ENCODE measurements around the gene POU2F1. TPM values are rescaled to one million over a fixed set of nuclear protein-coding genes. Genes with fewer than 3 reads are reported as not detected.

Gene POU2F1
- total and polyA plus RNA-seq, 3 donors from 2014 or later = 17.1 to 36.9 (median 36.0) TPM

- WGBS, 2 donors = 86 to 98% methylated on average over 6 of the region's 6 CpGs
- no peaks in the 10 kb centered on the region for H3K9me3 ChIP-seq
- H3K36me3 ChIP-seq (ENCODE audit: low read depth, missing control alignments) = no peaks in the 10 kb centered on the region
- no peak for DNase-seq
- H3K27me3 ChIP-seq = no peaks in the 10 kb centered on the region
- H3K4me1 ChIP-seq = peaks cover 7% of the 10 kb centered on the region
- no peak overlapping the region for H3K27ac ChIP-seq
- no peak overlapping the region for H3K4me3 ChIP-seq
- no peak for TF ChIP-seq POLR2A (IDR thresholded peaks at IDR 0.05)
- TF ChIP-seq, protein P1, sequence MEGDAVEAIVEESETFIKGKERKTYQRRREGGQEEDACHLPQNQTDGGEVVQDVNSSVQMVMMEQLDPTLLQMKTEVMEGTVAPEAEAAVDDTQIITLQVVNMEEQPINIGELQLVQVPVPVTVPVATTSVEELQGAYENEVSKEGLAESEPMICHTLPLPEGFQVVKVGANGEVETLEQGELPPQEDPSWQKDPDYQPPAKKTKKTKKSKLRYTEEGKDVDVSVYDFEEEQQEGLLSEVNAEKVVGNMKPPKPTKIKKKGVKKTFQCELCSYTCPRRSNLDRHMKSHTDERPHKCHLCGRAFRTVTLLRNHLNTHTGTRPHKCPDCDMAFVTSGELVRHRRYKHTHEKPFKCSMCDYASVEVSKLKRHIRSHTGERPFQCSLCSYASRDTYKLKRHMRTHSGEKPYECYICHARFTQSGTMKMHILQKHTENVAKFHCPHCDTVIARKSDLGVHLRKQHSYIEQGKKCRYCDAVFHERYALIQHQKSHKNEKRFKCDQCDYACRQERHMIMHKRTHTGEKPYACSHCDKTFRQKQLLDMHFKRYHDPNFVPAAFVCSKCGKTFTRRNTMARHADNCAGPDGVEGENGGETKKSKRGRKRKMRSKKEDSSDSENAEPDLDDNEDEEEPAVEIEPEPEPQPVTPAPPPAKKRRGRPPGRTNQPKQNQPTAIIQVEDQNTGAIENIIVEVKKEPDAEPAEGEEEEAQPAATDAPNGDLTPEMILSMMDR (IDR thresholded peaks at IDR 0.05) = no peak
- intact Hi-C loops (cut with DNase I; ENCODE audit: low total_unique reads) = no loop called here
Measured at GRCh38 chr1:167433884-167434283, 213.2 kb downstream of the POU2F1 start.

- WGBS, 2 donors = 78 to 91% methylated on average over 4 to 6 of the region's 6 CpGs
- no peak for TF ChIP-seq POLR2A (IDR thresholded peaks at IDR 0.05)
- TF ChIP-seq, protein P1 (IDR thresholded peaks at IDR 0.05) = no peak
- peaks cover 7% of the 10 kb centered on the region for H3K4me1 ChIP-seq
- no peaks in the 10 kb centered on the region for H3K9me3 ChIP-seq
- H3K36me3 ChIP-seq (ENCODE audit: low read depth, missing control alignments) = no peaks in the 10 kb centered on the region
- intact Hi-C loops (cut with DNase I; ENCODE audit: low total_unique reads) = no loop called here
- H3K27me3 ChIP-seq = no peaks in the 10 kb centered on the region
- no peak overlapping the region for H3K4me3 ChIP-seq
- no peak overlapping the region for H3K27ac ChIP-seq
- DNase-seq = no peak
Measured at GRCh38 chr1:167434306-167434705, 213.6 kb downstream of the POU2F1 start.

DNA sequence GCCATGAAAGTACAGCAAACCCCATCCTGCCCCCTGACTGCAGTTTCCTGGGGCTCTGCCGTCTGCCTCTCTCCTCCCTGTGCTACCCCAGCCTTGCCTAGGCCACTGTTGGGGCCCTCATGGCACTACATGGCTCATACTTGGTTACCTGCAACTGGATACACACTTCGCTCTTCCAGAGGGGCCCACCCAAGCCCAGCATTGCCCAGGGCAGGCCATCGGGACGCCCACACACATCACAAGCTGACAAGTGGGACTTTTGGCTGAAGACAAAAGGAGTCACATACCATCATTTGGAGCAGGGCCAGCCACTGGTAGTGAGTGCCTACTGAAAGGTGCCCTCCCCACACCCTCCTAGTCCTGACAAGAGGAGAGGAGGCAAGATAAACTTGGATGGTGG lies 214.8 kb downstream of the POU2F1 start:
- TF ChIP-seq POLR2A (IDR thresholded peaks at IDR 0.05) = no peak
- TF ChIP-seq, protein P1 (IDR thresholded peaks at IDR 0.05) = no peak
- Histone ChIP-seq H3K36me3 (ENCODE audit: low read depth, missing control alignments) (no peaks in the 10 kb centered on the region), H3K4me1 (peaks cover 5% of the 10 kb centered on the region), H3K9me3 (no peaks in the 10 kb centered on the region), H3K27ac (no peak overlapping the region), H3K4me3 (no peak overlapping the region), H3K27me3 (no peaks in the 10 kb centered on the region)
- no peak for DNase-seq
- 97 to 100% methylated on average over 4 of the region's 4 CpGs for WGBS, 2 donors
- intact Hi-C loops (cut with DNase I; ENCODE audit: low total_unique reads) = no loop called here

- DNase-seq = no peak
- no peak for TF ChIP-seq POLR2A (IDR thresholded peaks at IDR 0.05)
- TF ChIP-seq, protein P1 (IDR thresholded peaks at IDR 0.05) = no peak
- H3K4me1 ChIP-seq = no peaks in the 10 kb centered on the region
- no peaks in the 10 kb centered on the region for H3K9me3 ChIP-seq
- intact Hi-C loops (cut with DNase I; ENCODE audit: low total_unique reads) = no loop called here
- H3K36me3 ChIP-seq (ENCODE audit: low read depth, missing control alignments) = no peaks in the 10 kb centered on the region
- peak overlapping the region; percentile 17 to 37 for H3K4me3 ChIP-seq
- H3K27me3 ChIP-seq = no peaks in the 10 kb centered on the region
- no peak overlapping the region for H3K27ac ChIP-seq
- WGBS, 2 donors = 69 to 80% methylated on average over 17 of the region's 17 CpGs
Measured at GRCh38 chr1:167438171-167439138, 217.8 kb downstream of the POU2F1 start.
